DND-41 (cell line): Measurements from ENCODE around the gene RPS17.

Experiments used
- ATAC-seq: fragments of 200-7000 bp; cut with Tn5 transposase; 3 replicates; pipeline ENCODE4 v1.9.1; 2021; ENCODE audit warnings: low read depth; ENCODE audit not compliant: insufficient read depth
- DNase-seq: peaks from one replicate; pipeline ENCODE4 v3.0.0-alpha.2; 2020
- H2AFZ ChIP-seq: 2 replicates; pipeline ENCODE4 v1.6.0; 2012; ENCODE audit warnings: low read depth, low read length
- H3K27ac ChIP-seq: 2 replicates; pipeline ENCODE4 v1.5.1; 2012; ENCODE audit warnings: low read length, inconsistent platforms
- H3K27me3 ChIP-seq: fragments of 200-600 bp; sonication (generic); 2 replicates; pipeline ENCODE4 v1.6.0; 2012; ENCODE audit warnings: low read length, mild to moderate bottlenecking, inconsistent platforms; ENCODE audit not compliant: insufficient read depth, poor library complexity
- H3K36me3 ChIP-seq: 2 replicates; pipeline ENCODE4 v1.5.1; 2012; ENCODE audit warnings: low read length, inconsistent platforms; ENCODE audit not compliant: insufficient read depth
- H3K4me1 ChIP-seq: 2 replicates; pipeline ENCODE4 v1.5.1; 2012; ENCODE audit warnings: mild to moderate bottlenecking, low read length; ENCODE audit not compliant: insufficient read depth
- H3K4me2 ChIP-seq: 2 replicates; pipeline ENCODE4 v1.6.0; 2012; ENCODE audit warnings: mild to moderate bottlenecking, moderate library complexity, low read length, inconsistent platforms; ENCODE audit not compliant: insufficient read depth
- H3K4me3 ChIP-seq, 2 experiments: fragments of 200-600 bp in 1 of 2; shearing (Covaris generic) in 1 of 2; 2 replicates each; pipeline ENCODE4 v1.5.1; 2012 to 2016; ENCODE audit warnings: inconsistent platforms in 2 of 2, low read length in 2 of 2, mild to moderate bottlenecking in 2 of 2, low read depth in 1 of 2, moderate library complexity in 1 of 2
- H3K79me2 ChIP-seq: 2 replicates; pipeline ENCODE4 v1.6.0; 2012; ENCODE audit warnings: low read length, inconsistent platforms; ENCODE audit not compliant: insufficient read depth
- H3K9ac ChIP-seq: 2 replicates; pipeline ENCODE4 v1.6.0; 2012; ENCODE audit warnings: low read depth, mild to moderate bottlenecking, inconsistent platforms, low read length, moderate library complexity
- H3K9me3 ChIP-seq: 2 replicates; pipeline ENCODE4 v1.5.1; 2012; ENCODE audit warnings: low read length, moderate library complexity, mild to moderate bottlenecking, inconsistent platforms; ENCODE audit not compliant: insufficient read depth, severe bottlenecking
- H4K20me1 ChIP-seq: 2 replicates; pipeline ENCODE4 v1.6.0; 2012; ENCODE audit warnings: low read length; ENCODE audit not compliant: insufficient read depth
- CTCF ChIP-seq: IDR thresholded peaks from 2 replicates; pipeline ENCODE4 v1.5.1; 2012; ENCODE audit warnings: borderline replicate concordance, low read length, moderate library complexity, mild to moderate bottlenecking; ENCODE audit not compliant: poor library complexity, severe bottlenecking; ENCODE audit errors: extremely low read depth
- EZH2 ChIP-seq: IDR thresholded peaks from 3 replicates; pipeline ENCODE4 v1.6.1; 2012; ENCODE audit warnings: borderline replicate concordance, low read depth, mild to moderate bottlenecking, moderate library complexity, low read length, inconsistent platforms; ENCODE audit not compliant: severe bottlenecking

RPS17 gene

GRCh38 chr15:82580713-82581112, 40.5 kb upstream of the RPS17 start:
- Histone ChIP-seq H3K4me1 (no peaks in the 10 kb centered on the region), H3K27ac (no peak overlapping the region), H3K36me3 (no peaks in the 10 kb centered on the region), H3K27me3 (peaks cover 5% of the 10 kb centered on the region), H3K9me3 (no peaks in the 10 kb centered on the region), H3K9ac (no peak overlapping the region), H3K4me3 (no peak overlapping the region), H2AFZ (no peak overlapping the region), H4K20me1 (no peaks in the 10 kb centered on the region), H3K79me2 (no peaks in the 10 kb centered on the region), H3K4me2 (no peak overlapping the region)
- no peak for TF ChIP-seq CTCF
- TF ChIP-seq EZH2, result no peak
- DNase-seq (no peak), ATAC-seq (no peak)

GRCh38 chr15:82575335-82575734, 35.1 kb upstream of the RPS17 start:
- Histone ChIP-seq H3K9me3 (no peaks in the 10 kb centered on the region), H3K27ac (no peak overlapping the region), H3K4me2 (no peak overlapping the region), H4K20me1 (no peaks in the 10 kb centered on the region), H3K27me3 (peaks cover 5% of the 10 kb centered on the region), H3K79me2 (no peaks in the 10 kb centered on the region), H3K4me1 (no peaks in the 10 kb centered on the region), H3K36me3 (no peaks in the 10 kb centered on the region), H3K4me3 (no peak overlapping the region), H2AFZ (no peak overlapping the region), H3K9ac (no peak overlapping the region)
- no peak for TF ChIP-seq EZH2
- TF ChIP-seq CTCF, result no peak
- DNase-seq, result no peak
- ATAC-seq, result no peak

- Histone ChIP-seq H3K79me2 (no peaks in the 10 kb centered on the region), H4K20me1 (no peaks in the 10 kb centered on the region), H3K9me3 (no peaks in the 10 kb centered on the region), H2AFZ (no peak overlapping the region), H3K4me2 (no peak overlapping the region), H3K27me3 (peaks cover 11% of the 10 kb centered on the region), H3K4me3 (no peak overlapping the region), H3K9ac (no peak overlapping the region), H3K36me3 (no peaks in the 10 kb centered on the region), H3K27ac (no peak overlapping the region), H3K4me1 (no peaks in the 10 kb centered on the region)
- DNase-seq (no peak), ATAC-seq (no peak)
- TF ChIP-seq EZH2, result no peak
- TF ChIP-seq CTCF, result no peak
Observed at GRCh38 chr15:82572986-82573385, 32.7 kb upstream of the RPS17 start.

GRCh38 chr15:82572311-82572710, 32.1 kb upstream of the RPS17 start:
- Histone ChIP-seq H3K36me3 (no peaks in the 10 kb centered on the region), H3K27me3 (peaks cover 11% of the 10 kb centered on the region), H3K4me3 (no peak overlapping the region), H3K4me1 (no peaks in the 10 kb centered on the region), H2AFZ (no peak overlapping the region), H3K9me3 (no peaks in the 10 kb centered on the region), H3K27ac (no peak overlapping the region), H4K20me1 (no peaks in the 10 kb centered on the region), H3K4me2 (no peak overlapping the region), H3K9ac (no peak overlapping the region), H3K79me2 (no peaks in the 10 kb centered on the region)
- DNase-seq (no peak), ATAC-seq (no peak)
- no peak for TF ChIP-seq CTCF
- TF ChIP-seq EZH2, result no peak
